Subcutaneous abdominal adipose tissue (tissue), 5 donors: Measurements from ENCODE around the gene RUBCN.

Source experiments
- H3K27ac ChIP-seq: one replicate; pipeline ENCODE4 v1.7.0; 2013; ENCODE audit warnings: low read depth, mild to moderate bottlenecking, inconsistent platforms, low read length, moderate library complexity
- H3K27me3 ChIP-seq, 5 donors: one replicate each; pipeline ENCODE4 v1.7.0; 2013; ENCODE audit warnings: low read length in 5 of 5, inconsistent platforms in 1 of 5; ENCODE audit not compliant: control insufficient read depth in 5 of 5, insufficient read depth in 4 of 5
- H3K36me3 ChIP-seq, 5 donors: one replicate each; pipeline ENCODE4 v1.7.0; 2013; ENCODE audit warnings: low read length in 5 of 5; ENCODE audit not compliant: control insufficient read depth in 5 of 5, insufficient read depth in 5 of 5
- H3K4me1 ChIP-seq, 5 donors: one replicate each; pipeline ENCODE4 v1.7.0; 2013; ENCODE audit warnings: low read length in 5 of 5, mild to moderate bottlenecking in 3 of 5, moderate library complexity in 1 of 5; ENCODE audit not compliant: control insufficient read depth in 5 of 5, insufficient read depth in 5 of 5
- H3K4me3 ChIP-seq, 5 donors: one replicate each; pipeline ENCODE4 v1.7.0; 2013; ENCODE audit warnings: low read length in 5 of 5, low read depth in 1 of 5
- H3K9ac ChIP-seq, 5 donors: one replicate each; pipeline ENCODE4 v1.7.0; 2013; ENCODE audit warnings: low read length in 5 of 5, mild to moderate bottlenecking in 4 of 5, moderate library complexity in 3 of 5
- H3K9me3 ChIP-seq, 5 donors: one replicate each; pipeline ENCODE4 v1.7.0; 2013; ENCODE audit warnings: low read length in 5 of 5; ENCODE audit not compliant: control insufficient read depth in 5 of 5
- donor health status: healthy.
- donor health status: healthy.
- donor health status: healthy.
- donor health status: healthy.
- donor health status: healthy.

Gene RUBCN

DNA sequence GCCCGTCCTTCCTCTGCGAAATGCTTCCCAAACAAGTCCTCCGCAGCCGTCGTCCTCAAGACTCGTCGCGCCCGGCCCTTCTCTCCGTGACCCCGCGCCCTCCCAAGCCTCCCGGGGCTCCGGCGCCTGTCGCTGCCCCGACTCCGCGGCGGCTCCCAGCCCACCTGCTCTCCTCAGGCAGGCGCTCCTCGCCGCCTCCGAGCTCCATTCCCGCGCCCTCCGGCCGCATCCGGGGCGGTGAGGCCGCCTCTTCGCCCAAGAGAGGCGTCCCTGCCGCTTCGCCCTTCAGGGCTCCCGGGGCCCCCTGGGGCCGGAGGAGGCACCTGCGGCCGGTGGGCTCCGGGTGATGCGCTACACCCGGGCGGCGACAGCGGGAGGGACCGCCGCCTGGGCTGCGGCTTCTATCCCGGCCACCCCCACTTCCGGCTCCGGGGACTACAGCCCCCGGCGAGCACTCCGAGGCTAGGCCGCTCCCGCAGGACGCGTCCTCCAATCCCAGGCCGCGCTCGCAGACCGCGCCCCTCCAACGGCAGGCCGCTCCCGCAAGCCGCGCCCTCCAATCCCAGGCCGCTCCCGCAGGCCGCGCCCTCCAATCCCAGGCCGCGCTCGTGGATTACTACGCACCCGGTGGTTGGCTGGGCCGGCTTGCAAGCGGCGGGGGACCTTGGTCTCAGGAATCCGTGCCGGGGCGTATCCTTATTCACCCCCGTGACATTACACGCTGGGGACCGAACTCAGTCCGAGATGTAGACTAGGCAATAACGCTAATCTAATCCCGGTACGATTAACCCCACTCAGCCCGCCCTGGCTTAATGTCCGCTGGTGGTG is at the start of gene RUBCN:
TSS of gene RUBCN (minus strand) at position 414 of the 828 bp plus-strand sequence. CDS start at position 229, 185 bp downstream.
- Histone ChIP-seq H3K9ac (peak within 1 kb of the TSS; percentile 73 to 89 (median 82)), H3K27me3 (no peaks in the 10 kb centered on the region), H3K4me1 (peaks cover 3 to 26% (median 23%) of the 10 kb centered on the region in 5 donors), H3K36me3 (peaks cover 0 to 2% (median 0%) of the 10 kb centered on the region in 5 donors), H3K27ac (peak within 1 kb of the TSS; percentile 76), H3K4me3 (peak within 1 kb of the TSS; percentile 74 to 97 (median 87)), H3K9me3 (no peaks in the 10 kb centered on the region)

DNA sequence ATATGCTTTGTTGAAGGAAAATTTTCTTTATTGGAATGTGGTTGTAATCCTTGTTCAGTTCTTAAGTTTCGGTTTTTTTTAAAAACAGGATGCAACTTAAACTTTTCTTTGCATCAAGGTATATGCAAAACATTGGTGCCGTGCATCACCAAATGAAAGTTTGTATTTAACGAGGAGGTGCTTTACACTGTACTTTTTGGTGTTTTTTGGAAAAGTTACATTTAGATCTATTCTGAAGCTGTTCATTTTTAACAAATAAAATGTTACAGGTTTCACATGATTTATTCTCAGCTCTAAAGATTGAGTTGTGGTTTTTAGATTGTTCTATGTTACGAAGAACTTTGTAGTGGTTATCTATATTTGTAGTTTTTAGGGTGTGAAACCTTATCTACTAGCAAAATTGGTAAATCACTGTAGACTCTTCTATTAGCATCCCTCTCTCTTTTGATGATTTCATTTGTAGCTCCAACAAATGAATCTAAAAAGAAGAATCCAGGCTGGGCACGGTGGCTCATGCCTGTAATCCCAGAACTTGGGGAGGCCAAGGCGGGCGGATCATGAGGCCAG is 47.4 kb upstream of the RUBCN start:
- Histone ChIP-seq H3K4me3 (no peak overlapping the region), H3K9me3 (no peaks in the 10 kb centered on the region), H3K9ac (no peak overlapping the region), H3K4me1 (no peaks in the 10 kb centered on the region), H3K36me3 (peaks cover 16 to 41% (median 21%) of the 10 kb centered on the region in 5 donors), H3K27ac (no peak overlapping the region), H3K27me3 (no peaks in the 10 kb centered on the region)

DNA sequence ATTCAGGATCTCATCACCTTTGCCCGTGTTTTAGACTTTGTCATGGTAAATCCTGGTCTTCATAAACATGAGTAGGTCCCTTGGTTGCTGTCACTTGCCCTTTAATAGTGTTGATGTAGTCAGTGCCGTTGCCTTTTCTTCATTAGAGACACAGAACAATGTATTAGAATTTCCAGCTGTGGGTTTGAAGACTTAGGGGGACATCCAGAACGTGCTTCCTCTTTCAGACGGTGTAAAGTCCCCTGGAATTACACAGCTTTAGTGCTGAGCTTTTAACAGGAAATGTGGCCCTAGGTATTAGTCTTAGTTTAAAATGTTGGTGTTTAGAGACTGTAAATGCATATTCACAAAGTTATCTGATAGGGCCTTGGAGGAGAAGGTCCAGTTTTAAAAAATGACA is 45.5 kb upstream of the RUBCN start:
- no peaks in the 10 kb centered on the region for H3K4me1 ChIP-seq
- no peak overlapping the region for H3K27ac ChIP-seq
- H3K4me3 ChIP-seq = no peak overlapping the region
- no peaks in the 10 kb centered on the region for H3K27me3 ChIP-seq
- no peak overlapping the region for H3K9ac ChIP-seq
- no peaks in the 10 kb centered on the region for H3K9me3 ChIP-seq
- H3K36me3 ChIP-seq = peaks cover 26 to 60% (median 40%) of the 10 kb centered on the region in 5 donors

DNA sequence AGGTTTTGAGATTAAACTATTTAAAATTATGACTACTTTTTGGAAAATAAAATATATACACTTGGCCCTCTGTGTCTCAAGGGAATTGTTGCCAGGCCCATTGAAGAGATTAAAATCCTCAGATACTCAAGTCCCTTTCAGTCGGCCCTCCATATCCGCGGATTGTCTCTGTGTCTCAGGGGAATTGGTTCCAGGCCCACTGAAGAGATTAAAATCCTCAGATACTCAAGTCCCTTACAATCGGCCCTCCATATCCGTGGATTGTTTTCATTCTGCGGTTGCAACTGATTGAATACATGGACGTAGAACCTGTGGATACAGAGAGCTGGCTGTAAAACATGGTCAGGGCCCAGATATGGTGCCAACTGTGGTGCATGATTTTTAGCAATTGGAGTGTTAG is 38.6 kb upstream of the RUBCN start:
- H3K27me3 ChIP-seq = no peaks in the 10 kb centered on the region
- H3K36me3 ChIP-seq = peaks cover 30 to 81% (median 63%) of the 10 kb centered on the region in 5 donors
- no peaks in the 10 kb centered on the region for H3K9me3 ChIP-seq
- no peak overlapping the region for H3K27ac ChIP-seq
- H3K9ac ChIP-seq = no peak overlapping the region
- peaks cover 0 to 3% (median 0%) of the 10 kb centered on the region in 5 donors for H3K4me1 ChIP-seq
- no peak overlapping the region for H3K4me3 ChIP-seq

DNA sequence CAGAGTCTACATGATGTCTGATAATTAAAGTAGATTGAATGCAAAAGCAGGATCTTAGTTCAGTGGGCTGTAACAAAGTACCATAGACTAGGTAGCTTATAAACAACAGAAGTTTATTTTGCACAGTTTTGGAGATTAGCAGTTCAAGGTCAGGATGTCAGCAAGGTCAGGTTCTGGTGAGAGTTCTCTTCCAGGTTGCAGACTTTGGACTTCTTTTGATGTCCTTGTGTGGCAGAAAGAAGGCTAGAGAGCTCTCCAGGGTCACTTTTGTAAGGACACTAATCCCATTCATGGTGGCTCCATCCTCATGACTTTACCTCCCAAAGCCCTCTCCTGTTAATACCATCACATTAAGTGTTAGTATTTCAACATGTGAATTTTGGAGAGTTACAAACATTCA is 25.1 kb upstream of the RUBCN start:
- Histone ChIP-seq H3K9me3 (no peaks in the 10 kb centered on the region), H3K27ac (no peak overlapping the region), H3K36me3 (peaks cover 19 to 47% (median 22%) of the 10 kb centered on the region in 5 donors), H3K27me3 (no peaks in the 10 kb centered on the region), H3K4me3 (no peak overlapping the region), H3K9ac (no peak overlapping the region), H3K4me1 (no peaks in the 10 kb centered on the region)

DNA sequence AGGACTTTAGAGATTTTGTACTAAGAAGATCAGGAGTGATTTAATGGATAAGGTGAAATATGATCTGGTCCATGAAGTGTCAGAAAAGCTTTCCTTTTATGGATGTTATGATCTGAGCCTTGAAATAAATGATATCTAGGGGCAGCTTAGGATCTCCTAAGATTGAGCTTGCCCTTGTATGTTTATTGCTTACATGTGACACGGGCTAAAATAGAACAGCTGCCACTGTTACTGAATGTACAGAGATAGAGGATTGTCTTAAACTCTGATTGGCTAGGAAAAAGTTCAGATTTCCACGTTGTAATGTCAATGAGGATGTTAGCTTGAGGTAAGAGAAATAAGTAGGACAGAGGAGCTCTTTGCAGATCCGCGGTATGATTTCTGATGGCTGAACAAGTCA is 21.8 kb upstream of the RUBCN start:
- H3K36me3 ChIP-seq = peaks cover 13 to 23% (median 19%) of the 10 kb centered on the region in 5 donors
- H3K27me3 ChIP-seq = no peaks in the 10 kb centered on the region
- H3K4me3 ChIP-seq = no peak overlapping the region
- H3K4me1 ChIP-seq = peaks cover 0 to 3% (median 0%) of the 10 kb centered on the region in 5 donors
- H3K27ac ChIP-seq = no peak overlapping the region
- no peaks in the 10 kb centered on the region for H3K9me3 ChIP-seq
- no peak overlapping the region for H3K9ac ChIP-seq

DNA sequence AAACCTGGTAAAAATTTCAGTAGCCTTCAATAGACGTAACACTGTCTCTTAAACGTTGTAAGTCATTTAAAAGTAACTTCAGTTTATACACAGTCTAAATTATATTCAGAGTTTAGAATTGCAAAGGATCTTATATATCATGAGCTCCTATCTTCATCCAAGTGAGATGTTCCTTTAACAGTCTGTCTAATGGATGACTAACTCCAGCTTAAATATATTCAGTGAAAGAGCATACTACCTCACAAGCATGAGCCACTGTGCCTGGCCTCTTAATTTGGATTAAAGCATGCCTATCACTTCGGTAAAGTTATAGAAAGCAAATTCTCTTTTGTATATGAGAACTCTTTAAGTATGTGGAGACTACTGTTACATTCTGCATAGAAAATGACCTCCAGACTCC is 20.0 kb upstream of the RUBCN start:
- Histone ChIP-seq H3K9ac (no peak overlapping the region), H3K4me1 (peaks cover 0 to 9% (median 6%) of the 10 kb centered on the region in 5 donors), H3K9me3 (no peaks in the 10 kb centered on the region), H3K27me3 (no peaks in the 10 kb centered on the region), H3K36me3 (peaks cover 6 to 16% (median 8%) of the 10 kb centered on the region in 5 donors), H3K27ac (no peak overlapping the region), H3K4me3 (no peak overlapping the region)

DNA sequence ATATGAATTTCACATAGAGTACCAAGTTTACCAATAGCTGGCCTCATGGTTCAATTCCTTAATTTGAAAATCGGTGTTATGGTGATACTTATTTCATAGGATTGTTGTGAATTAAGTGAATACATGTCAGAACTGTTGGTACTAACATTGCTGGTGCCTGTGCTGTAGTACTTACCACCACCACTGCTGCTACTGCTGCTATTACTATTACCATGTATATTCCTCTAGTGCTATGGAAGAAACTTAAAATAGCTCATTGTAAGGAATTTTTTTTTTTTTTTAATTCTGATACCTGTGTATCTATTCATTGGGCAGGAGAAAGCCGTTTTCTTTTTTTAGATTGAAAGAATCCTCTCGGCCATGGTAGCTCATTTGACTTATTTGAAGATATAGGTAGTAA is 16.6 kb upstream of the RUBCN start:
- H3K4me3 ChIP-seq = no peak overlapping the region
- peaks cover 4 to 34% (median 27%) of the 10 kb centered on the region in 5 donors for H3K4me1 ChIP-seq
- peak overlapping the region in 1 of 5 donors; percentile 46 for H3K9ac ChIP-seq

DNA sequence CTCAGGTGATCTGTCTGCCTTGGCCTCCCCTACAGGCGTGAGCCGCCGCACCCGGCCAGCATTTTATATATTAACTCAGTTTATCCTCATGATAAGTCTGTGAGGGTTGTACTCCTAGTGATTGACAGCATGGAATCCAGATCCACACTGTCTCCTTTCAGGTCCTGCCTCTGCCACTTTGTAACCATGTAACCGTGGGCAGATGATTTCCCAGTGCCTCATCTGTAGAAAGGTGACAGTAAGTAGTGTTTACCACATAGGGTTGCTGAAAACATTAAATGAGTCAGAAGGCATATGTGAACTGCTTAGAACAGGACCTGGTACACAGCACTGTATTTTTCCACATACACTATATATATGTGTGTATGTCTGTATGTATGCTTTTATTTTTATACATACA is 15.4 kb upstream of the RUBCN start:
- Histone ChIP-seq H3K27me3 (no peaks in the 10 kb centered on the region), H3K4me3 (no peak overlapping the region), H3K4me1 (peaks cover 4 to 37% (median 27%) of the 10 kb centered on the region in 5 donors), H3K9ac (peak overlapping the region in 1 of 5 donors; percentile 51), H3K9me3 (no peaks in the 10 kb centered on the region), H3K36me3 (peaks cover 0 to 4% (median 2%) of the 10 kb centered on the region in 5 donors), H3K27ac (no peak overlapping the region)

More for the DNA sequence above, 16.6 kb upstream of the RUBCN start:
- no peaks in the 10 kb centered on the region for H3K27me3 ChIP-seq
- H3K36me3 ChIP-seq = peaks cover 0 to 7% (median 2%) of the 10 kb centered on the region in 5 donors
- H3K9me3 ChIP-seq = no peaks in the 10 kb centered on the region
- H3K27ac ChIP-seq = no peak overlapping the region
